Measurements from ENCODE around the gene IFNL4.

Gene IFNL4

GRCh38 chr19:39265321-39265916 is 16.8 kb upstream of the IFNL4 start:
- no peak overlapping the region for H3K27ac ChIP-seq (ENCODE audit: low read depth, low read length, poor library complexity, severe bottlenecking)
- no peaks in the 10 kb centered on the region for H4K20me1 ChIP-seq (ENCODE audit: insufficient read depth, low read length)
- H3K4me1 ChIP-seq (ENCODE audit: insufficient read depth, low read length, severe bottlenecking), result no peaks in the 10 kb centered on the region
- no peaks in the 10 kb centered on the region for H3K36me3 ChIP-seq (ENCODE audit: insufficient read depth, low read length)
- H3K4me3 ChIP-seq (ENCODE audit: low read depth, low read length, poor library complexity, severe bottlenecking), result no peak overlapping the region
- no peak overlapping the region for H2AFZ ChIP-seq (ENCODE audit: low read length)
- no peaks in the 10 kb centered on the region for H3K79me2 ChIP-seq (ENCODE audit: insufficient read depth, low read length)
- H3F3A ChIP-seq (ENCODE audit: insufficient read depth, low read length), result no peaks in the 10 kb centered on the region
- H3K9me3 ChIP-seq (ENCODE audit: low read length), result no peaks in the 10 kb centered on the region
- TF ChIP-seq EZH2 (IDR thresholded peaks at IDR 0.05; ENCODE audit: borderline replicate concordance, low read length), result no peak
- TF ChIP-seq CTCF (IDR thresholded peaks at IDR 0.05; ENCODE audit: low read length), result no peak
- H3K9ac ChIP-seq (ENCODE audit: low read length), result no peak overlapping the region
- no peaks in the 10 kb centered on the region for H3K9me2 ChIP-seq (ENCODE audit: low read depth, low read length)
- no peak overlapping the region for H3K4me2 ChIP-seq (ENCODE audit: low read length)
- H3K27me3 ChIP-seq (ENCODE audit: insufficient read depth, low read length), result no peaks in the 10 kb centered on the region

- TF ChIP-seq EZH2 (IDR thresholded peaks at IDR 0.05; ENCODE audit: borderline replicate concordance, low read length) (no peak), CTCF (IDR thresholded peaks at IDR 0.05; ENCODE audit: low read length) (no peak)
- Histone ChIP-seq H3K4me1 (ENCODE audit: insufficient read depth, low read length, severe bottlenecking) (no peaks in the 10 kb centered on the region), H2AFZ (ENCODE audit: low read length) (no peak overlapping the region), H3K4me2 (ENCODE audit: low read length) (no peak overlapping the region), H3K27ac (ENCODE audit: low read depth, low read length, poor library complexity, severe bottlenecking) (no peak overlapping the region), H3K4me3 (ENCODE audit: low read depth, low read length, poor library complexity, severe bottlenecking) (no peak overlapping the region), H3K79me2 (ENCODE audit: insufficient read depth, low read length) (no peaks in the 10 kb centered on the region), H4K20me1 (ENCODE audit: insufficient read depth, low read length) (no peaks in the 10 kb centered on the region), H3K36me3 (ENCODE audit: insufficient read depth, low read length) (no peaks in the 10 kb centered on the region), H3K9ac (ENCODE audit: low read length) (no peak overlapping the region), H3F3A (ENCODE audit: insufficient read depth, low read length) (no peaks in the 10 kb centered on the region), H3K9me2 (ENCODE audit: low read depth, low read length) (no peaks in the 10 kb centered on the region), H3K9me3 (ENCODE audit: low read length) (no peaks in the 10 kb centered on the region), H3K27me3 (ENCODE audit: insufficient read depth, low read length) (no peaks in the 10 kb centered on the region)
Observed at GRCh38 chr19:39264306-39265290, 15.9 kb upstream of the IFNL4 start.

DNA sequence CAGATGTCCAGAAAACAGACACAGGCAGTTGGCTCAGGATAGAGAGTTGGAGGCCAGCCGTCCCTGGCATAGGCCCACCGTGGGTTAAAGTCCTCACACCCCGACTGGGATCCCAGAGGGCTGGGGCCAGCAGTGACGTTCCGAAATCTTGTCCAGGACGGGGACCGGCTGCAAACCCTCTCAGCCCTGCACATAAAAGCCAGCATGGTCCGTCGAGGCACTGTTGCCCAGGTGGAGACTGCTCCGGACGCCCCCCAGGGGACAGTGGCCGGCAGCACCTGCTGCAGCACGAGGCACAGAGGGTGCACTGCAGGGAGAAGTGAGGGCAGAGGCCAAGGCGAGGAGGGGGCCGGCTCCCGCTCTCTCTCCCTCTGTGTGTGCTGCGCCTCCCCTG is 15.3 kb upstream of the IFNL4 start:
- Histone ChIP-seq H2AFZ (ENCODE audit: low read length) (no peak overlapping the region), H3K79me2 (ENCODE audit: insufficient read depth, low read length) (no peaks in the 10 kb centered on the region), H3K9me3 (ENCODE audit: low read length) (no peaks in the 10 kb centered on the region), H3K4me1 (ENCODE audit: insufficient read depth, low read length, severe bottlenecking) (no peaks in the 10 kb centered on the region), H3K9ac (ENCODE audit: low read length) (no peak overlapping the region), H3K4me2 (ENCODE audit: low read length) (no peak overlapping the region), H3F3A (ENCODE audit: insufficient read depth, low read length) (no peaks in the 10 kb centered on the region), H3K27ac (ENCODE audit: low read depth, low read length, poor library complexity, severe bottlenecking) (no peak overlapping the region), H3K9me2 (ENCODE audit: low read depth, low read length) (no peaks in the 10 kb centered on the region), H3K36me3 (ENCODE audit: insufficient read depth, low read length) (no peaks in the 10 kb centered on the region), H4K20me1 (ENCODE audit: insufficient read depth, low read length) (no peaks in the 10 kb centered on the region), H3K4me3 (ENCODE audit: low read depth, low read length, poor library complexity, severe bottlenecking) (no peak overlapping the region), H3K27me3 (ENCODE audit: insufficient read depth, low read length) (no peaks in the 10 kb centered on the region)
- TF ChIP-seq CTCF (IDR thresholded peaks at IDR 0.05; ENCODE audit: low read length) (no peak), EZH2 (IDR thresholded peaks at IDR 0.05; ENCODE audit: borderline replicate concordance, low read length) (no peak)

All from OCI-LY1 (cell line).